Fibroblast of lung (primary cell): Measurements from ENCODE around the gene CTDSP1. TPM values are rescaled to one million over a fixed set of nuclear protein-coding genes. Genes with fewer than 3 reads are reported as not detected.

ENCODE experiments used
- DNase-seq, 2 donors: peaks; one replicate each; pipeline versions ENCODE4 v3.0.0 to v3.0.0-alpha.2; 2010; ENCODE audit warnings: low read depth in 2 of 2
- H2AFZ ChIP-seq: 2 replicates; pipeline ENCODE4 v1.5.1; 2012; ENCODE audit warnings: low read length, control low read depth, inconsistent platforms
- H3K27ac ChIP-seq: 2 replicates; pipeline ENCODE4 v1.5.1; 2011; ENCODE audit warnings: low read length, control low read depth; ENCODE audit not compliant: insufficient read depth
- H3K27me3 ChIP-seq: 2 replicates; pipeline ENCODE4 v1.5.1; 2011; ENCODE audit warnings: mild to moderate bottlenecking, low read length; ENCODE audit not compliant: control insufficient read depth, insufficient read depth
- H3K36me3 ChIP-seq: 2 replicates; pipeline ENCODE4 v1.5.1; 2011; ENCODE audit warnings: low read length; ENCODE audit not compliant: control insufficient read depth, insufficient read depth
- H3K4me1 ChIP-seq: 2 replicates; pipeline ENCODE4 v1.5.1; 2011; ENCODE audit warnings: low read length; ENCODE audit not compliant: control insufficient read depth, insufficient read depth; ENCODE audit errors: extremely low read depth
- H3K4me2 ChIP-seq: 2 replicates; pipeline ENCODE4 v1.5.1; 2011; ENCODE audit warnings: low read length, control low read depth; ENCODE audit not compliant: insufficient read depth; ENCODE audit errors: extremely low read depth
- H3K4me3 ChIP-seq, 4 experiments: fragments of 200-600 bp in 1 of 4; sonication (generic) in 1 of 4; replicated peaks in 1 of 4; 2 replicates each; pipeline ENCODE4 v1.5.1; 2011 to 2016; ENCODE audit warnings: low read length in 4 of 4, low read depth in 3 of 4, mild to moderate bottlenecking in 3 of 4, control low read depth in 2 of 4, inconsistent platforms in 1 of 4, mixed read lengths in 1 of 4; ENCODE audit not compliant: insufficient read depth in 1 of 4; ENCODE audit errors: control extremely low read depth in 1 of 4
- H3K79me2 ChIP-seq: 2 replicates; pipeline ENCODE4 v1.5.1; 2012; ENCODE audit warnings: mild to moderate bottlenecking, low read length, inconsistent platforms; ENCODE audit not compliant: control insufficient read depth, insufficient read depth
- H3K9ac ChIP-seq: 2 replicates; pipeline ENCODE4 v1.5.1; 2011; ENCODE audit warnings: mild to moderate bottlenecking, low read length, control low read depth; ENCODE audit not compliant: insufficient read depth
- H3K9me3 ChIP-seq: 2 replicates; pipeline ENCODE4 v1.5.1; 2012; ENCODE audit warnings: low read depth, low read length; ENCODE audit not compliant: control insufficient read depth, insufficient read depth
- H4K20me1 ChIP-seq: 2 replicates; pipeline ENCODE4 v1.5.1; 2011; ENCODE audit warnings: low read length; ENCODE audit not compliant: control insufficient read depth, insufficient read depth; ENCODE audit errors: extremely low read depth
- CTCF ChIP-seq, 2 donors: IDR thresholded peaks in 1 of 2; conservative IDR thresholded peaks in 1 of 2; 1 replicate in 1 of 2; 2 replicates in 1 of 2; pipeline ENCODE4 v1.5.1; 2011 to 2012; ENCODE audit warnings: low read length in 2 of 2, control low read depth in 1 of 2, inconsistent platforms in 1 of 2, low read depth in 1 of 2, mild to moderate bottlenecking in 1 of 2
- EZH2 ChIP-seq: IDR thresholded peaks from 2 replicates; pipeline ENCODE4 v1.5.1; 2012; ENCODE audit warnings: low read length, control low read depth, mild to moderate bottlenecking; ENCODE audit errors: missing control alignments
- polyA plus RNA-seq, 2 donors: library from polyadenylated mRNA; depleted of rRNA in 1 of 2; stranded (reverse) in 1 of 2; unstranded in 1 of 2; fragments of >200 nt; gene quantifications; 2 replicates each; pipeline ENCODE4 v1.2.1, GENCODE V29; 2011 to 2012; ENCODE audit warnings: missing spikeins in 1 of 2
- total RNA-seq: library from RNA; depleted of rRNA; stranded (reverse); fragments of >200 nt; gene quantifications from 2 replicates; pipeline ENCODE4 v1.2.1, GENCODE V29; 2014

CTDSP1 gene
- total and polyA plus RNA-seq, 2 donors (not counting 1 experiment from before 2014, with no cell fraction given) = 45.4 to 69.6 TPM

DNA sequence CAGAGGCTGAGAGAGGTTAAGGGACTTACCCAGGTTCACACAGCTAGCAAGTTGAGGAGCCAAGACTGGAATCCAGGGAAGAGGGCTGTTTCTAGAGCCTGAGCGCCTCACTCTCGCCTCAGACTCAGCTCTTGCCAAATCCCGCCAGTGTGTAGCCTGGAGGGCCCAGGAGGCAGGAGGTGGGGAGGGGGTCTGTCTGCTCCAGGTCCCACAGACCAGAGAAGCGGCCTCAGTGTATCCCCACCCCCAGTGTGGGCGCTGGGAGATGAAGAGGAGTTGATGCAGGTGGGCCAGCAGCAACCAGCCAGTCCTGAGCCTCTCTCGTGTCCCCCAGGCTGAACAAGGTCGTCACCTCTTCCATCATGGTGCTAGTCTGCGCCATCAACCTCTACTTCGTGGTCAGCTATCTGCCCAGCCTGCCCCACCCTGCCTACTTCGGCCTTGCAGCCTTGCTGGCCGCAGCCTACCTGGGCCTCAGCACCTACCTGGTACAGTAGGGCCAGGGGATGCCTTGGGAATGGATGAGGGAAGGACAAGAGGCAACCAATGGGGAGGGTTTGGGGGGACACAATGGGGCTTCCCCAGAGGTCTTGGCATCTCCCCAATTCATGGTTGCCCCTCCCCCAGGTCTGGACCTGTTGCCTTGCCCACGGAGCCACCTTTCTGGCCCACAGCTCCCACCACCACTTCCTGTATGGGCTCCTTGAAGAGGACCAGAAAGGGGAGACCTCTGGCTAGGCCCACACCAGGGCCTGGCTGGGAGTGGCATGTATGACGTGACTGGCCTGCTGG is 5.2 kb upstream of the CTDSP1 start:
- Histone ChIP-seq H3K4me3 (no peak overlapping the region), H3K27ac (no peak overlapping the region), H3K4me1 (peaks cover 16% of the 10 kb centered on the region), H3K4me2 (no peak overlapping the region), H4K20me1 (no peaks in the 10 kb centered on the region), H3K9me3 (no peaks in the 10 kb centered on the region), H3K27me3 (no peaks in the 10 kb centered on the region), H3K9ac (no peak overlapping the region), H3K36me3 (no peaks in the 10 kb centered on the region), H2AFZ (no peak overlapping the region), H3K79me2 (no peaks in the 10 kb centered on the region)
- TF ChIP-seq EZH2 (no peak), CTCF (conservative IDR thresholded peaks at IDR 0.05 in 1 of 2, IDR thresholded peaks at IDR 0.05 in 1 of 2; ENCODE audit: low read depth in 1 of 2, low read length in 2 of 2) (no peak)
- no peak for DNase-seq

DNA sequence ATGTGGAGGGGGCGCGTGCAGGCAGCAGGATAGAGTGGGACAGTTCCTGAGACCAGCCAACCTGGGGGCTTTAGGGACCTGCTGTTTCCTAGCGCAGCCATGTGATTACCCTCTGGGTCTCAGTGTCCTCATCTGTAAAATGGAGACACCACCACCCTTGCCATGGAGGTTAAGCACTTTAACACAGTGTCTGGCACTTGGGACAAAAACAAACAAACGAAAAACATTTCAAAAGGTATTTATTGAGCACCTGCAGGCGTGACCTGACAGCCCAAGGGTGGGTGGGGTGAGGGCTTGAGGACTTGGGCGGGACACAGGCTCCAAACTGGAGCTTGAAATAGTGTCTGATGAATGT is 4.6 kb upstream of the CTDSP1 start:
- no peak overlapping the region for H3K27ac ChIP-seq
- H3K36me3 ChIP-seq = no peaks in the 10 kb centered on the region
- no peak for DNase-seq
- no peak overlapping the region for H3K9ac ChIP-seq
- H4K20me1 ChIP-seq = no peaks in the 10 kb centered on the region
- peaks cover under 1% of the 10 kb centered on the region for H3K79me2 ChIP-seq
- H2AFZ ChIP-seq = no peak overlapping the region
- no peaks in the 10 kb centered on the region for H3K9me3 ChIP-seq
- H3K4me3 ChIP-seq = no peak overlapping the region
- H3K27me3 ChIP-seq = no peaks in the 10 kb centered on the region
- TF ChIP-seq CTCF (conservative IDR thresholded peaks at IDR 0.05 in 1 of 2, IDR thresholded peaks at IDR 0.05 in 1 of 2; ENCODE audit: low read depth in 1 of 2, low read length in 2 of 2) (no peak), EZH2 (no peak)
- peaks cover 16% of the 10 kb centered on the region for H3K4me1 ChIP-seq
- no peak overlapping the region for H3K4me2 ChIP-seq

DNA sequence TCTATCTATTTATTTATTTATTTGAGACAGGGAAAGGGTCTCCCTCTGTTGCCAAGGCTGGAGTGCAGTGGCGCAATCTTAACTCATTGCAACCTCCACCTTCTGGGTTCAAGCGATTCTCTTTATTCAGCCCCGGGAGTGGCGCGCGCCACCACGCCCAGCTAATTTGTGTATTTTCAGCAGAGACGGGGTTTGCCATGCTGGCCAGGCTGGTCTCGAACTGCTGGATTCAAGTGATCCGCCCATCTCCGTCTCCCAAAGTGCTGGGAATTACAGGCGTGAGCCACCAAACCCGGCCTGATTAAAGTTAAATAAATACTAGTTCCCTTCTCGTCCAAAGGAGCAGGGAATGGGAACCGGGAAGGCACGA is 4.2 kb upstream of the CTDSP1 start:
- H3K4me1 ChIP-seq = peaks cover 16% of the 10 kb centered on the region
- H3K27ac ChIP-seq = peak overlapping the region; percentile 81

More for the DNA sequence above, 4.2 kb upstream of the CTDSP1 start:
- H3K36me3 ChIP-seq = no peaks in the 10 kb centered on the region
- H3K4me2 ChIP-seq = peak overlapping the region; percentile 85
- peak overlapping the region; percentile 41 to 96 (median 47) for H3K4me3 ChIP-seq
- peaks cover 4% of the 10 kb centered on the region for H3K79me2 ChIP-seq
- H3K27me3 ChIP-seq = no peaks in the 10 kb centered on the region
- no peaks in the 10 kb centered on the region for H4K20me1 ChIP-seq
- DNase-seq = no peak
- no peaks in the 10 kb centered on the region for H3K9me3 ChIP-seq
- H2AFZ ChIP-seq = peak overlapping the region; percentile 77
- peak overlapping the region; percentile 16 for H3K9ac ChIP-seq
- TF ChIP-seq CTCF (conservative IDR thresholded peaks at IDR 0.05 in 1 of 2, IDR thresholded peaks at IDR 0.05 in 1 of 2; ENCODE audit: low read depth in 1 of 2, low read length in 2 of 2) (no peak), EZH2 (no peak)
